Neural cell (in vitro differentiated cells): ENCODE results near the gene TFF2. TPM values are rescaled to one million over a fixed set of nuclear protein-coding genes. Genes with fewer than 3 reads are reported as not detected.

Source experiments
- H2AFZ ChIP-seq: fragments of 200-600, 300-800 bp; sonication (generic), shearing (Covaris generic); 2 replicates; pipeline ENCODE4 v1.6.0; 2014; ENCODE audit warnings: low read depth, mild to moderate bottlenecking, antibody characterized with exemption, low read length, moderate library complexity
- H3F3A ChIP-seq: fragments of 200-600 bp; shearing (Covaris generic); 2 replicates; pipeline ENCODE4 v1.6.1; 2016; ENCODE audit warnings: mild to moderate bottlenecking, moderate library complexity, mixed read lengths, antibody characterized with exemption, low read length; ENCODE audit not compliant: insufficient read depth, poor library complexity, severe bottlenecking
- H3K27ac ChIP-seq: fragments of 200-600, 300-800 bp; sonication (generic), shearing (Covaris generic); 2 replicates; pipeline ENCODE4 v1.5.1; 2014; ENCODE audit warnings: mild to moderate bottlenecking, low read length, moderate library complexity
- H3K27me3 ChIP-seq: fragments of 300-800, 200-600 bp; sonication (generic), shearing (Covaris generic); 2 replicates; pipeline ENCODE4 v1.6.0; 2014; ENCODE audit warnings: mild to moderate bottlenecking, low read depth, low read length, moderate library complexity; ENCODE audit not compliant: insufficient read depth
- H3K36me3 ChIP-seq: fragments of 300-800, 200-600 bp; sonication (generic), shearing (Covaris generic); 2 replicates; pipeline ENCODE4 v1.5.1; 2014; ENCODE audit warnings: mild to moderate bottlenecking, antibody characterized with exemption, low read length, moderate library complexity; ENCODE audit not compliant: insufficient read depth
- H3K4me2 ChIP-seq: fragments of 300-800, 200-600 bp; sonication (generic), shearing (Covaris generic); 2 replicates; pipeline ENCODE4 v1.6.0; 2014; ENCODE audit warnings: mild to moderate bottlenecking, low read length
- H3K4me3 ChIP-seq: fragments of 300-800, 200-600 bp; sonication (generic), shearing (Covaris generic); 2 replicates; pipeline ENCODE4 v1.5.1; 2014; ENCODE audit warnings: mild to moderate bottlenecking, low read length, moderate library complexity
- H3K79me2 ChIP-seq: fragments of 200-600 bp; shearing (Covaris generic); replicated peaks from 2 replicates; pipeline ENCODE4 v1.6.0; 2014; ENCODE audit warnings: mild to moderate bottlenecking, low read length, moderate library complexity; ENCODE audit not compliant: insufficient read depth
- H3K9ac ChIP-seq: fragments of 300-800, 200-600 bp; sonication (generic), shearing (Covaris generic); 2 replicates; pipeline ENCODE4 v1.6.1; 2016; ENCODE audit warnings: mild to moderate bottlenecking, low read length, mixed read lengths
- H3K9me2 ChIP-seq: fragments of 200-600 bp; shearing (Covaris generic); 2 replicates; pipeline ENCODE4 v1.6.1; 2016; ENCODE audit warnings: mild to moderate bottlenecking, low read length, mixed read lengths; ENCODE audit not compliant: insufficient read depth
- H3K9me3 ChIP-seq: fragments of 200-600, 300-800 bp; sonication (generic), shearing (Covaris generic); 2 replicates; pipeline ENCODE4 v1.6.1; 2016; ENCODE audit warnings: mild to moderate bottlenecking, mixed run types, low read length, moderate library complexity, mixed read lengths
- H4K20me1 ChIP-seq: fragments of 200-600 bp; shearing (Covaris generic); 2 replicates; pipeline ENCODE4 v1.6.1; 2016; ENCODE audit warnings: mild to moderate bottlenecking, mixed run types; ENCODE audit not compliant: insufficient read depth
- CTCF ChIP-seq: fragments of 450-650 bp; IDR thresholded peaks from 2 replicates; pipeline ENCODE4 v1.5.1; 2014; ENCODE audit warnings: antibody characterized with exemption, mild to moderate bottlenecking, moderate library complexity; ENCODE audit not compliant: poor library complexity, severe bottlenecking
- EP300 ChIP-seq: fragments of 450-650 bp; conservative IDR thresholded peaks from 2 replicates; pipeline ENCODE4 v1.6.1; 2014; ENCODE audit warnings: antibody characterized with exemption, mild to moderate bottlenecking, moderate library complexity; ENCODE audit not compliant: poor library complexity, severe bottlenecking
- EZH2 ChIP-seq: fragments of 200-600, 300-800 bp; shearing (Covaris generic), sonication (generic); IDR thresholded peaks from 2 replicates; pipeline ENCODE4 v1.6.1; 2014; ENCODE audit warnings: antibody characterized with exemption, low read length, borderline replicate concordance, mild to moderate bottlenecking; ENCODE audit not compliant: insufficient read depth, poor library complexity, severe bottlenecking
- MXI1 ChIP-seq: fragments of 450-650 bp; conservative IDR thresholded peaks from 2 replicates; pipeline ENCODE4 v1.6.1; 2014; ENCODE audit warnings: antibody characterized with exemption, mild to moderate bottlenecking; ENCODE audit not compliant: poor library complexity, severe bottlenecking
- POLR2AphosphoS5 ChIP-seq: IDR thresholded peaks from 2 replicates; pipeline ENCODE4 v1.6.1; 2012
- RAD21 ChIP-seq: fragments of 450-650 bp; conservative IDR thresholded peaks from 2 replicates; pipeline ENCODE4 v1.6.1; 2014; ENCODE audit warnings: antibody characterized with exemption, mild to moderate bottlenecking, moderate library complexity
- REST ChIP-seq: IDR thresholded peaks from 2 replicates; pipeline ENCODE4 v1.6.1; 2012; ENCODE audit warnings: borderline replicate concordance
- SMC3 ChIP-seq: fragments of 450-650 bp; conservative IDR thresholded peaks from 2 replicates; pipeline ENCODE4 v1.6.1; 2014; ENCODE audit warnings: antibody characterized with exemption, mild to moderate bottlenecking, moderate library complexity; ENCODE audit not compliant: poor library complexity
- TAF1 ChIP-seq: IDR thresholded peaks from 2 replicates; pipeline ENCODE4 v1.6.1; 2012; ENCODE audit warnings: low read depth
- polyA plus RNA-seq: library from polyadenylated mRNA; depleted of rRNA; stranded (reverse); fragments of >200 nt; gene quantifications from 2 replicates; pipeline ENCODE4 v1.2.3, GENCODE V29; 2014

TFF2 gene
- polyA plus RNA-seq, 1 donor from 2014 or later = not detected

- no peak within 1 kb of the TSS for H3K27ac ChIP-seq
- TF ChIP-seq REST (no peak), SMC3 (no peak), CTCF (no peak), EZH2 (no peak), EP300 (no peak)
- no peak within 1 kb of the TSS for H2AFZ ChIP-seq
- H3K36me3 ChIP-seq = no peaks in the 10 kb centered on the region
- H3K9me2 ChIP-seq = no peaks in the 10 kb centered on the region
- no peak within 1 kb of the TSS for H3K4me3 ChIP-seq
- no peaks in the 10 kb centered on the region for H4K20me1 ChIP-seq
- H3K27me3 ChIP-seq = no peaks in the 10 kb centered on the region
- H3F3A ChIP-seq = no peaks in the 10 kb centered on the region
- no peaks in the 10 kb centered on the region for H3K9me3 ChIP-seq
- no peaks in the 10 kb centered on the region for H3K79me2 ChIP-seq
- H3K4me2 ChIP-seq = no peak within 1 kb of the TSS
- H3K9ac ChIP-seq = no peak within 1 kb of the TSS
Observed at GRCh38 chr21:42366292-42367010, 15.7 kb upstream of the TFF2 start, which contains the start of gene TFF1. TSS of gene TFF1 (minus strand) at chr21:42366535. CDS start at chr21:42366495, 40 bp downstream.

GRCh38 chr21:42365770-42366169, 15.0 kb upstream of the TFF2 start:
- H3K27me3 ChIP-seq = no peaks in the 10 kb centered on the region
- H3K27ac ChIP-seq = no peak overlapping the region
- no peak overlapping the region for H3K9ac ChIP-seq
- no peaks in the 10 kb centered on the region for H3K9me2 ChIP-seq
- H3K36me3 ChIP-seq = no peaks in the 10 kb centered on the region
- no peaks in the 10 kb centered on the region for H3K79me2 ChIP-seq
- H2AFZ ChIP-seq = no peak overlapping the region
- no peaks in the 10 kb centered on the region for H3F3A ChIP-seq
- TF ChIP-seq RAD21 (no peak), EZH2 (no peak), SMC3 (no peak), REST (no peak), EP300 (no peak), POLR2AphosphoS5 (no peak), CTCF (no peak), MXI1 (no peak), TAF1 (no peak)
- H3K4me2 ChIP-seq = no peak overlapping the region
- no peaks in the 10 kb centered on the region for H4K20me1 ChIP-seq
- no peak overlapping the region for H3K4me3 ChIP-seq
- no peaks in the 10 kb centered on the region for H3K9me3 ChIP-seq
